Breast epithelium (tissue), 4 donors: ENCODE data around the gene TMEM132C. TPM values are rescaled to one million over a fixed set of nuclear protein-coding genes. Genes with fewer than 3 reads are reported as not detected.

ENCODE experiments used
- DNase-seq, 2 donors: peaks; one replicate each; pipeline ENCODE4 v3.0.0-alpha.2; 2019; ENCODE audit warnings: low spot score in 2 of 2
- H3K27ac ChIP-seq, 2 donors: fragments of 200-600 bp; sonication (generic) in 1 of 2; one replicate each; pipeline ENCODE4 v1.5.1; 2016 to 2019; ENCODE audit warnings: mild to moderate bottlenecking in 1 of 2
- H3K27me3 ChIP-seq, 2 donors: fragments of 200-600 bp; sonication (generic) in 1 of 2; one replicate each; pipeline versions ENCODE4 v1.5.1 to v1.6.0; 2017 to 2019; ENCODE audit warnings: control low read depth in 1 of 2, mild to moderate bottlenecking in 1 of 2
- H3K36me3 ChIP-seq: fragments of 200-600 bp; one replicate; pipeline ENCODE4 v1.5.1; 2019
- H3K4me1 ChIP-seq, 2 donors: fragments of 200-600 bp; sonication (generic); one replicate each; pipeline ENCODE4 v1.5.1; 2016 to 2019; ENCODE audit warnings: control low read depth in 1 of 2
- H3K4me3 ChIP-seq, 3 donors: fragments of 200-600 bp; sonication (generic); 1 replicate in 2 of 3; 2 replicates in 1 of 3; pipeline ENCODE4 v1.5.1; 2016 to 2019; ENCODE audit warnings: mild to moderate bottlenecking in 3 of 3, moderate library complexity in 2 of 3
- H3K9me3 ChIP-seq, 2 donors: fragments of 200-600 bp; sonication (generic) in 1 of 2; one replicate each; pipeline ENCODE4 v1.5.1; 2016 to 2019; ENCODE audit warnings: control low read depth in 1 of 2
- CTCF ChIP-seq, 3 donors: fragments of 450-650 bp; IDR thresholded peaks; one replicate each; pipeline ENCODE4 v1.5.1; 2016 to 2017; ENCODE audit warnings: antibody characterized with exemption in 3 of 3, mild to moderate bottlenecking in 3 of 3, moderate library complexity in 3 of 3
- POLR2A ChIP-seq: fragments of 450-650 bp; IDR thresholded peaks from one replicate; pipeline ENCODE4 v1.6.1; 2016; ENCODE audit warnings: antibody characterized with exemption, mild to moderate bottlenecking, moderate library complexity
- POLR2AphosphoS5 ChIP-seq, 3 donors: sonication (generic); formaldehyde crosslinking; IDR thresholded peaks; one replicate each; pipeline ENCODE4 v1.6.1; 2017; ENCODE audit warnings: antibody characterized with exemption in 3 of 3
- intact Hi-C: fragments of 100-400 bp; cut with DNase I; formaldehyde crosslinking; loops from one replicate; pipeline ENCODE4 v1.15.1; 2023; ENCODE audit warnings: low total_unique reads
- total RNA-seq, 3 donors: library from RNA; depleted of rRNA; stranded (reverse); fragments of >200 nt; gene quantifications; one replicate each; pipeline ENCODE4 v1.1.0, GENCODE V29; 2016

The TMEM132C gene
- total RNA-seq, 3 donors from 2014 or later = 7.2 to 54.1 (median 15.7) TPM

GRCh38 chr12:128726886-128727285 is 459.9 kb downstream of the TMEM132C start:
- Histone ChIP-seq H3K9me3 (no peaks in the 10 kb centered on the region), H3K4me1 (no peaks in the 10 kb centered on the region), H3K27ac (no peak overlapping the region), H3K36me3 (no peaks in the 10 kb centered on the region), H3K27me3 (peaks cover 0 to 3% of the 10 kb centered on the region in 2 donors), H3K4me3 (no peak overlapping the region)
- DNase-seq = no peak
- intact Hi-C loops = no loop called here
- no peak for TF ChIP-seq POLR2A
- TF ChIP-seq CTCF (IDR thresholded peaks at IDR 0.05) = no peak
- no peak for TF ChIP-seq POLR2AphosphoS5 (IDR thresholded peaks at IDR 0.05)

- no peak overlapping the region for H3K4me3 ChIP-seq
- peaks cover 0 to 3% of the 10 kb centered on the region in 2 donors for H3K27me3 ChIP-seq
- H3K36me3 ChIP-seq = no peaks in the 10 kb centered on the region
- DNase-seq = no peak
- H3K27ac ChIP-seq = no peak overlapping the region
- H3K9me3 ChIP-seq = no peaks in the 10 kb centered on the region
- H3K4me1 ChIP-seq = no peaks in the 10 kb centered on the region
- intact Hi-C loops = no loop called here
- TF ChIP-seq POLR2AphosphoS5 (IDR thresholded peaks at IDR 0.05) (no peak), POLR2A (no peak), CTCF (IDR thresholded peaks at IDR 0.05) (no peak)
Observed at GRCh38 chr12:128727461-128727860, 460.5 kb downstream of the TMEM132C start.

- DNase-seq = no peak
- Histone ChIP-seq H3K4me1 (no peaks in the 10 kb centered on the region), H3K27me3 (peaks cover 0 to 3% of the 10 kb centered on the region in 2 donors), H3K4me3 (no peak overlapping the region), H3K27ac (no peak overlapping the region), H3K9me3 (no peaks in the 10 kb centered on the region), H3K36me3 (no peaks in the 10 kb centered on the region)
- intact Hi-C loops = no loop called here
- TF ChIP-seq CTCF (IDR thresholded peaks at IDR 0.05) (no peak), POLR2AphosphoS5 (IDR thresholded peaks at IDR 0.05) (no peak), POLR2A (no peak)
Observed at GRCh38 chr12:128727999-128728398, 461.0 kb downstream of the TMEM132C start.

GRCh38 chr12:128729628-128730121 is 462.7 kb downstream of the TMEM132C start:
- no peak for TF ChIP-seq CTCF (IDR thresholded peaks at IDR 0.05)
- TF ChIP-seq POLR2AphosphoS5 (IDR thresholded peaks at IDR 0.05) = no peak
- no peak for TF ChIP-seq POLR2A
- Histone ChIP-seq H3K27ac (no peak overlapping the region), H3K4me1 (no peaks in the 10 kb centered on the region), H3K4me3 (no peak overlapping the region), H3K9me3 (no peaks in the 10 kb centered on the region), H3K27me3 (no peaks in the 10 kb centered on the region), H3K36me3 (no peaks in the 10 kb centered on the region)
- intact Hi-C loops = no loop called here
- no peak for DNase-seq

- no peaks in the 10 kb centered on the region for H3K36me3 ChIP-seq
- no peak for TF ChIP-seq POLR2A
- no peak for TF ChIP-seq POLR2AphosphoS5 (IDR thresholded peaks at IDR 0.05)
- no peak for TF ChIP-seq CTCF (IDR thresholded peaks at IDR 0.05)
- no peak overlapping the region for H3K4me3 ChIP-seq
- intact Hi-C loops = no loop called here
- H3K27me3 ChIP-seq = no peaks in the 10 kb centered on the region
- H3K9me3 ChIP-seq = peaks cover 0 to 4% of the 10 kb centered on the region in 2 donors
- no peak for DNase-seq
- H3K27ac ChIP-seq = no peak overlapping the region
- H3K4me1 ChIP-seq = no peaks in the 10 kb centered on the region
Observed at GRCh38 chr12:128734371-128734770, 467.4 kb downstream of the TMEM132C start.
